Kidney (tissue), 14 donors: Measurements from ENCODE around the gene ELK4. TPM values are rescaled to one million over a fixed set of nuclear protein-coding genes. Genes with fewer than 3 reads are reported as not detected.

ENCODE experiments used
- DNase-seq, 5 donors: peaks; one replicate each; pipeline ENCODE4 v3.0.0-alpha.2; 2013 to 2020
- FAIRE-seq: peaks from 2 replicates; lab custom pipeline; 2012; peaks lifted over from hg19 to GRCh38; lab: Jason Lieb, UNC
- H3K27ac ChIP-seq, 2 donors: one replicate each; pipeline ENCODE4 v1.7.0; 2013; ENCODE audit warnings: low read depth in 2 of 2, low read length in 2 of 2, inconsistent platforms in 1 of 2
- H3K27me3 ChIP-seq: one replicate; pipeline ENCODE4 v1.7.1; 2013; ENCODE audit warnings: low read length, inconsistent platforms; ENCODE audit not compliant: control insufficient read depth, insufficient read depth
- H3K36me3 ChIP-seq, 3 donors: one replicate each; pipeline versions ENCODE4 v1.7.0 to v1.7.1; 2013; ENCODE audit warnings: low read length in 3 of 3, control low read depth in 1 of 3, inconsistent platforms in 1 of 3; ENCODE audit not compliant: insufficient read depth in 3 of 3, control insufficient read depth in 2 of 3
- H3K4me1 ChIP-seq, 3 donors: one replicate each; pipeline versions ENCODE4 v1.7.0 to v1.7.1; 2013; ENCODE audit warnings: low read length in 3 of 3, inconsistent platforms in 1 of 3, low read depth in 1 of 3; ENCODE audit not compliant: control insufficient read depth in 2 of 3, insufficient read depth in 2 of 3
- H3K4me3 ChIP-seq, 3 donors: one replicate each; pipeline versions ENCODE4 v1.7.0 to v1.8.1; 2013; ENCODE audit warnings: low read length in 3 of 3, control low read depth in 1 of 3, inconsistent platforms in 1 of 3
- H3K9ac ChIP-seq, 3 donors: one replicate each; pipeline versions ENCODE4 v1.7.0 to v1.7.1; 2013; ENCODE audit warnings: low read length in 3 of 3, control low read depth in 1 of 3, inconsistent platforms in 1 of 3
- H3K9me3 ChIP-seq, 3 donors: one replicate each; pipeline versions ENCODE4 v1.7.0 to v1.7.1; 2013; ENCODE audit warnings: low read length in 3 of 3, control low read depth in 1 of 3, inconsistent platforms in 1 of 3; ENCODE audit not compliant: control insufficient read depth in 2 of 3, insufficient read depth in 1 of 3
- CTCF ChIP-seq: IDR thresholded peaks from 3 replicates; pipeline ENCODE4 v1.5.1; 2012; ENCODE audit warnings: mild to moderate bottlenecking, moderate library complexity, borderline replicate concordance; ENCODE audit not compliant: insufficient read depth; ENCODE audit errors: extremely low read depth
- intact Hi-C: fragments of 100-400 bp; cut with DNase I; formaldehyde crosslinking; loops from one replicate; pipeline ENCODE4 v1.11.1; 2022
- polyA plus RNA-seq: library from polyadenylated mRNA; stranded (reverse); fragments of 350-450 nt; fragmentation: Illumina TruSeq; extraction: RNeasy Lipid Tissue Mini Kit (QIAGEN cat#74804); gene quantifications from one replicate; pipeline ENCODE4 v1.2.3, GENCODE V29; 2014; ENCODE audit warnings: low read depth, low replicate concordance; ENCODE audit not compliant: insufficient read depth
- total RNA-seq: library from RNA; stranded (reverse); fragmentation: NEBNext Ultra II Directional; extraction: Animal tissue kit (Norgen Biotek cat#: 25700); gene quantifications from one replicate; pipeline ENCODE4 v1.2.1, GENCODE V29; 2021
- donor health status: control.
- donor health status: control.
- donor health status: control.
- donor health status: control.
- donor health status: control.
- donor health status: DM: yes; HTN: yes; CAD: no.
- donor health status: Normal renal cell carcinoma (clear cell type).

Gene ELK4
- total and polyA plus RNA-seq, 2 donors from 2014 or later, result 4.2 to 87.3 TPM

- no peaks in the 10 kb centered on the region for H3K27me3 ChIP-seq
- H3K27ac ChIP-seq, result peak overlapping the region; percentile 64 to 78
- no peak overlapping the region for H3K4me3 ChIP-seq
- peaks cover 0 to 4% (median 0%) of the 10 kb centered on the region in 3 donors for H3K36me3 ChIP-seq
- peaks cover 4 to 42% (median 14%) of the 10 kb centered on the region in 3 donors for H3K4me1 ChIP-seq
- FAIRE-seq (no peak), DNase-seq (peak in 4 of 5 donors; percentile 61 to 93 (median 80))
- intact Hi-C loops, result no loop called here
- H3K9ac ChIP-seq, result no peak overlapping the region
- no peaks in the 10 kb centered on the region for H3K9me3 ChIP-seq
- no peak for TF ChIP-seq CTCF
Observed at GRCh38 chr1:205598841-205599668, 32.8 kb downstream of the ELK4 start.

- DNase-seq (peak in 2 of 5 donors; percentile 50 to 90), FAIRE-seq (no peak)
- Histone ChIP-seq H3K9ac (no peak overlapping the region), H3K27me3 (no peaks in the 10 kb centered on the region), H3K9me3 (no peaks in the 10 kb centered on the region), H3K4me1 (peaks cover 4 to 42% (median 14%) of the 10 kb centered on the region in 3 donors), H3K27ac (no peak overlapping the region), H3K4me3 (no peak overlapping the region), H3K36me3 (peaks cover 0 to 4% (median 0%) of the 10 kb centered on the region in 3 donors)
- TF ChIP-seq CTCF, result no peak
- intact Hi-C loops, result no loop called here
Observed at GRCh38 chr1:205597691-205598314, 34.0 kb downstream of the ELK4 start.

GRCh38 chr1:205596876-205597275 is 34.9 kb downstream of the ELK4 start:
- Histone ChIP-seq H3K27ac (no peak overlapping the region), H3K9me3 (no peaks in the 10 kb centered on the region), H3K9ac (no peak overlapping the region), H3K4me1 (peaks cover 7 to 35% (median 18%) of the 10 kb centered on the region in 3 donors), H3K36me3 (peaks cover 0 to 4% (median 0%) of the 10 kb centered on the region in 3 donors), H3K4me3 (no peak overlapping the region), H3K27me3 (no peaks in the 10 kb centered on the region)
- FAIRE-seq (no peak), DNase-seq (no peak)
- intact Hi-C loops, result no loop called here
- TF ChIP-seq CTCF, result no peak
